ENCODE results near the gene CCL7. TPM values are rescaled to one million over a fixed set of nuclear protein-coding genes. Genes with fewer than 3 reads are reported as not detected.
A peak's percentile ranks its signal among the peaks of the same experiment; 100 is the strongest.

The CCL7 gene
- total RNA-seq, 1 experiment from 2014 or later, result 0.31 TPM

- TF ChIP-seq TCF7L2 (IDR thresholded peaks at IDR 0.05; ENCODE audit: low read depth, low read length) (no peak), POLR2AphosphoS5 (IDR thresholded peaks at IDR 0.05; ENCODE audit: low read depth, low read length) (peak; percentile 66)
- BruUV-seq (replicated peaks), result no TSS peak
- ChIA-PET POLR2A (interaction anchor here (0.6 kb wide), 1 partner anchor 104 kb away, joined by 3 read pairs; no protein-coding TSS in a partner anchor), CTCF (no interaction called here)
- Histone ChIP-seq H3K4me3 (ENCODE audit: low read depth in 2 of 2, low read length in 2 of 2) (peak overlapping the region; percentile 62 to 81), H3K27me3 (ENCODE audit: control insufficient read depth, insufficient read depth, low read length) (no peaks in the 10 kb centered on the region), H3K4me1 (ENCODE audit: control insufficient read depth, insufficient read depth, low read length) (peaks cover 46% of the 10 kb centered on the region), H3K36me3 (ENCODE audit: control insufficient read depth, insufficient read depth, low read length) (no peaks in the 10 kb centered on the region), H3K9me3 (ENCODE audit: control insufficient read depth, insufficient read depth, low read depth, low read length) (no peaks in the 10 kb centered on the region), H3K27ac (ENCODE audit: low read length) (peak overlapping the region; percentile 98)
- peak; percentile 4; the same call in 1 of the 2 replicates for ATAC-seq
- intact Hi-C loops (cut with micrococcal nuclease; ENCODE audit: unreplicated experiment) (no loop called here), in situ Hi-C loops (cut with HindIII; ENCODE audit: low pct_unique_long_range_greater_than_20kb, low sequenced_read_pairs) (no loop called here)
- DNase-seq (ENCODE audit: low read depth, low spot score), result no peak
Measured at GRCh38 chr17:34257299-34257985, 12.6 kb upstream of the CCL7 start.

- POLR2A ChIA-PET, result no interaction called here
- intact Hi-C loops (cut with micrococcal nuclease; ENCODE audit: unreplicated experiment), result no loop called here
- no TSS peak for BruUV-seq (replicated peaks)
Measured at GRCh38 chr17:34257986-34258326, 12.1 kb upstream of the CCL7 start.

More at GRCh38 chr17:34257986-34258326, 12.1 kb upstream of the CCL7 start:
- TF ChIP-seq SIN3A (IDR thresholded peaks at IDR 0.05; ENCODE audit: borderline replicate concordance, insufficient read depth, low read depth, low read length), result peak; percentile 89; the same call in 1 of the 2 replicates
- TF ChIP-seq TCF7L2 (IDR thresholded peaks at IDR 0.05; ENCODE audit: low read depth, low read length), result no peak
- TF ChIP-seq POLR2AphosphoS5 (IDR thresholded peaks at IDR 0.05; ENCODE audit: low read depth, low read length), result peak; percentile 25; the same call in 1 of the 2 replicates
- TF ChIP-seq REST (IDR thresholded peaks at IDR 0.05; ENCODE audit: insufficient read depth in 1 of 2, low read depth in 2 of 2, low read length in 1 of 2), result no peak
- no peak for TF ChIP-seq CTCF (IDR thresholded peaks at IDR 0.05)
- in situ Hi-C loops (cut with HindIII; ENCODE audit: low pct_unique_long_range_greater_than_20kb, low sequenced_read_pairs), result no loop called here
- H3K4me3 ChIP-seq (ENCODE audit: low read depth in 2 of 2, low read length in 2 of 2), result no peak overlapping the region
- CTCF ChIA-PET, result no interaction called here
- ATAC-seq (peak; percentile 2; the same call in 1 of the 2 replicates), DNase-seq (ENCODE audit: low read depth, low spot score) (no peak)
- H3K36me3 ChIP-seq (ENCODE audit: control insufficient read depth, insufficient read depth, low read length), result no peaks in the 10 kb centered on the region
- no peaks in the 10 kb centered on the region for H3K9me3 ChIP-seq (ENCODE audit: control insufficient read depth, insufficient read depth, low read depth, low read length)
- peak overlapping the region; percentile 98 for H3K27ac ChIP-seq (ENCODE audit: low read length)
- H3K27me3 ChIP-seq (ENCODE audit: control insufficient read depth, insufficient read depth, low read length), result no peaks in the 10 kb centered on the region
- H3K4me1 ChIP-seq (ENCODE audit: control insufficient read depth, insufficient read depth, low read length), result peaks cover 40% of the 10 kb centered on the region
